HepG2 (cell line): ENCODE measurements around the gene ESR2. TPM values are rescaled to one million over a fixed set of nuclear protein-coding genes. Genes with fewer than 3 reads are reported as not detected.

Source experiments
- ATAC-seq: fragments of 200-7000 bp; cut with Tn5 transposase; 3 replicates; pipeline ENCODE4 v1.9.1; 2020; ENCODE audit warnings: mild to moderate bottlenecking, moderate library complexity
- BruUV-seq: library from RNA; stranded (reverse); fragments of 400-500 nt; replicated peaks from 2 replicates; lab custom pipeline; 2021; lab: Mats Ljungman, UMichigan
- CTCF ChIA-PET: fragments of 300-600 bp; formaldehyde crosslinking; extraction: SDS; loops from one replicate; lab custom pipeline; 2021; ENCODE audit warnings: low total read pairs, inconsistent platforms, low intra/inter-chr PET ratio; lab: Yijun Ruan, JAX
- POLR2A ChIA-PET: fragments of 350-600 bp; sonication (Branson Sonifier 250); formaldehyde crosslinking; loops from one replicate; lab custom pipeline; 2020; ENCODE audit warnings: antibody characterized with exemption, inconsistent platforms; lab: Yijun Ruan, JAX
- DNase-seq: peaks from one replicate; pipeline ENCODE4 v3.0.0-alpha.2; 2015; ENCODE audit warnings: low spot score
- FAIRE-seq: peaks from 3 replicates; lab custom pipeline; 2011; peaks lifted over from hg19 to GRCh38; lab: Jason Lieb, UNC
- H2AFZ ChIP-seq: one replicate; pipeline ENCODE4 v1.6.1; 2011; ENCODE audit warnings: low read length, inconsistent platforms
- H3K27ac ChIP-seq: fragments of 300-600 bp; 3 replicates; pipeline ENCODE4 v1.8.0; 2011; ENCODE audit warnings: mixed run types, mild to moderate bottlenecking, mixed read lengths, low read length, inconsistent platforms; ENCODE audit not compliant: insufficient read depth; ENCODE audit errors: extremely low read length
- H3K27me3 ChIP-seq, 2 experiments: fragments of 200-600 bp in 1 of 2; 2 replicates in 1 of 2; 3 replicates in 1 of 2; pipeline versions ENCODE4 v1.6.0 to v1.8.0; 2011; ENCODE audit warnings: low read length in 2 of 2, mild to moderate bottlenecking in 2 of 2, moderate library complexity in 2 of 2, inconsistent platforms in 1 of 2; ENCODE audit not compliant: insufficient read depth in 2 of 2, control insufficient read depth in 1 of 2
- H3K36me3 ChIP-seq, 2 experiments: fragments of 200-600 bp in 1 of 2; replicated peaks in 1 of 2; 2 replicates in 1 of 2; 3 replicates in 1 of 2; pipeline versions ENCODE4 v1.5.1 to v1.8.0; 2011; ENCODE audit warnings: low read length in 2 of 2, inconsistent platforms in 1 of 2; ENCODE audit not compliant: insufficient read depth in 2 of 2, control insufficient read depth in 1 of 2
- H3K4me1 ChIP-seq: 2 replicates; pipeline ENCODE4 v1.5.1; 2012; ENCODE audit warnings: low read length, inconsistent platforms; ENCODE audit not compliant: insufficient read depth
- H3K4me2 ChIP-seq: 2 replicates; pipeline ENCODE4 v1.6.0; 2011; ENCODE audit warnings: low read depth, low read length, inconsistent platforms
- H3K4me3 ChIP-seq, 3 experiments: fragments of 200-600 bp in 1 of 3; sonication (generic), shearing (Covaris generic) in 1 of 3; replicated peaks in 1 of 3; 2 replicates each; pipeline ENCODE4 v1.5.1; 2011 to 2016; ENCODE audit warnings: low read length in 3 of 3, inconsistent platforms in 2 of 3, low read depth in 2 of 3, mild to moderate bottlenecking in 2 of 3, control low read depth in 1 of 3, mixed read lengths in 1 of 3; ENCODE audit not compliant: insufficient read depth in 1 of 3
- H3K79me2 ChIP-seq: one replicate; pipeline ENCODE4 v1.6.1; 2011; ENCODE audit warnings: low read length, inconsistent platforms; ENCODE audit not compliant: insufficient read depth
- H3K9ac ChIP-seq: 2 replicates; pipeline ENCODE4 v1.6.0; 2011; ENCODE audit warnings: mild to moderate bottlenecking, low read depth, low read length, inconsistent platforms; ENCODE audit not compliant: insufficient read depth
- H3K9me3 ChIP-seq: 2 replicates; pipeline ENCODE4 v1.5.1; 2012; ENCODE audit warnings: mild to moderate bottlenecking, low read length
- H4K20me1 ChIP-seq: 2 replicates; pipeline ENCODE4 v1.6.0; 2011; ENCODE audit warnings: inconsistent platforms, mild to moderate bottlenecking, low read length, moderate library complexity; ENCODE audit not compliant: insufficient read depth
- ARID4A ChIP-seq: sonication (generic); formaldehyde crosslinking; IDR thresholded peaks from 2 replicates; pipeline ENCODE4 v1.5.0; 2020; ENCODE audit warnings: mild to moderate bottlenecking, missing genetic modification reagents, borderline replicate concordance
- DNMT3B ChIP-seq: conservative IDR thresholded peaks from 2 replicates; pipeline ENCODE4 v1.6.1; 2016; ENCODE audit warnings: missing biosample characterization, control low read depth
- HNF1B ChIP-seq: sonication (generic); formaldehyde crosslinking; IDR thresholded peaks from 2 replicates; pipeline ENCODE4 v1.5.1; 2020; ENCODE audit warnings: mild to moderate bottlenecking, moderate library complexity, missing genetic modification reagents
- KAT2B ChIP-seq: fragments of 150-350 bp; IDR thresholded peaks from 2 replicates; pipeline ENCODE4 v1.6.1; 2014; ENCODE audit warnings: low read depth, low read length, borderline replicate concordance
- NR3C1 ChIP-seq: sonication (generic); formaldehyde crosslinking; IDR thresholded peaks from 2 replicates; pipeline ENCODE4 v1.4.0; 2020; ENCODE audit warnings: missing genetic modification reagents
- SAP130 ChIP-seq: IDR thresholded peaks from 2 replicates; pipeline ENCODE4 v1.6.1; 2016; ENCODE audit warnings: low read depth
- SIN3A ChIP-seq: IDR thresholded peaks from 2 replicates; pipeline ENCODE4 v1.6.1; 2011; ENCODE audit warnings: low read depth, mild to moderate bottlenecking, control low read depth, low read length, borderline replicate concordance
- SRY ChIP-seq: sonication (generic); formaldehyde crosslinking; IDR thresholded peaks from 2 replicates; pipeline ENCODE4 v1.8.0; 2022; ENCODE audit warnings: mild to moderate bottlenecking, missing genetic modification reagents
- TEAD3 ChIP-seq: optimal IDR thresholded peaks from 2 replicates; pipeline ENCODE3; 2016; ENCODE audit warnings: borderline replicate concordance
- ZBTB46 ChIP-seq: sonication (generic); formaldehyde crosslinking; IDR thresholded peaks from 2 replicates; pipeline ENCODE4 v1.4.0; 2020; ENCODE audit warnings: mild to moderate bottlenecking, missing genetic modification reagents, borderline replicate concordance
- ZNF670 ChIP-seq: sonication (generic); formaldehyde crosslinking; IDR thresholded peaks from 2 replicates; pipeline ENCODE4 v1.8.0; 2022; ENCODE audit warnings: mild to moderate bottlenecking, missing genetic modification reagents, borderline replicate concordance
- WGBS: methylation state at CpG from one replicate; pipeline ENCODE4 v1.1.6; 2017; ENCODE audit warnings: low lambda C conversion rate; 5-methylcytosine and 5-hydroxymethylcytosine counted together
- in situ Hi-C: cut with HindIII; loops from 2 replicates; pipeline ENCODE4 v1.10.0; 2017; ENCODE audit warnings: low pct_unique_long_range_greater_than_20kb; ENCODE audit not compliant: extremely low pct_ligation_motif_present
- intact Hi-C: fragments of 100-400 bp; cut with micrococcal nuclease; formaldehyde crosslinking; loops from one replicate; pipeline ENCODE4 v1.10.0; 2022; ENCODE audit not compliant: unreplicated experiment
- polyA plus RNA-seq, 8 experiments: library from polyadenylated mRNA; depleted of rRNA in 3 of 8; stranded (reverse) in 7 of 8; unstranded in 1 of 8; fragments of >200 nt; fragmentation: Illumina TruSeq in 4 of 8; extraction: Trizol in 4 of 8; gene quantifications; 2 replicates each; pipeline versions ENCODE4 v1.2.1 to v1.2.3, GENCODE V29; 2011 to 2016; ENCODE audit warnings: low read depth in 4 of 8, missing spikeins in 1 of 8, mixed read lengths in 1 of 8; ENCODE audit not compliant: insufficient read depth in 1 of 8
- total RNA-seq, 5 experiments: library from RNA; depleted of rRNA; stranded (reverse); fragments of >200 nt; fragmentation: Illumina TruSeq; extraction: Trizol; gene quantifications; 2 replicates each; pipeline ENCODE4 v1.2.3, GENCODE V29; 2016; ENCODE audit warnings: low read depth in 1 of 5

ESR2 gene
- total and polyA plus RNA-seq, 2 of the 13 experiments (the other 11 are each of a cell fraction or from before 2014, with no cell fraction given), result 0.01 to 0.04 TPM

- H3K4me2 ChIP-seq, result no peak overlapping the region
- TF ChIP-seq HNF1B (CRISPR knock-in tag), result no peak
- no peaks in the 10 kb centered on the region for H4K20me1 ChIP-seq
- H3K36me3 ChIP-seq, result no peaks in the 10 kb centered on the region; a peak in 1 of 5 replicates
- no TSS peak for BruUV-seq
- H3K27me3 ChIP-seq, result no peaks in the 10 kb centered on the region
- H3K79me2 ChIP-seq, result no peaks in the 10 kb centered on the region
- no peak overlapping the region for H3K27ac ChIP-seq
- no peaks in the 10 kb centered on the region for H3K9me3 ChIP-seq
- POLR2A ChIA-PET, result no interaction called here
- H2AFZ ChIP-seq, result no peak overlapping the region
- DNase-seq, result no peak
- WGBS, result 87% methylated on average over 3 of the region's 3 CpGs
- H3K4me3 ChIP-seq, result no peak overlapping the region
- no peak for ATAC-seq
- in situ Hi-C loops, result no loop called here
- intact Hi-C loops, result no loop called here
- H3K9ac ChIP-seq, result no peak overlapping the region
- H3K4me1 ChIP-seq, result no peaks in the 10 kb centered on the region
- CTCF ChIA-PET, result no interaction called here
- no peak for FAIRE-seq
These were observed 115.4 kb downstream of the ESR2 start for GRCh38 chr14:64178814-64179213.

GRCh38 chr14:64176330-64176729 is 117.8 kb downstream of the ESR2 start:
- DNase-seq, result no peak
- TF ChIP-seq SRY, result no peak
- no peak for TF ChIP-seq ZNF670 (CRISPR knock-in tag)
- no peak for TF ChIP-seq TEAD3
- no peak for TF ChIP-seq NR3C1 (CRISPR knock-in tag)
- TF ChIP-seq DNMT3B (CRISPR knock-in tag), result no peak
- no peak for TF ChIP-seq ZBTB46 (CRISPR knock-in tag)
- TF ChIP-seq KAT2B, result no peak
- TF ChIP-seq ARID4A (CRISPR knock-in tag), result no peak
- no peak for TF ChIP-seq SAP130 (CRISPR knock-in tag)
- TF ChIP-seq SIN3A, result no peak

More at GRCh38 chr14:64176330-64176729, 117.8 kb downstream of the ESR2 start:
- Histone ChIP-seq H3K36me3 (no peaks in the 10 kb centered on the region; a peak in 1 of 5 replicates), H3K4me2 (no peak overlapping the region), H3K27me3 (no peaks in the 10 kb centered on the region), H3K79me2 (no peaks in the 10 kb centered on the region), H2AFZ (no peak overlapping the region), H3K4me1 (no peaks in the 10 kb centered on the region), H3K9ac (no peak overlapping the region), H3K27ac (no peak overlapping the region), H4K20me1 (no peaks in the 10 kb centered on the region), H3K9me3 (no peaks in the 10 kb centered on the region), H3K4me3 (no peak overlapping the region)
- POLR2A ChIA-PET, result no interaction called here
- FAIRE-seq, result no peak
- 89% methylated on average over 2 of the region's 2 CpGs for WGBS
- no TSS peak for BruUV-seq
- CTCF ChIA-PET, result no interaction called here
- ATAC-seq, result no peak
- in situ Hi-C loops (no loop called here), intact Hi-C loops (no loop called here)
